Activated naive CD4-positive, alpha-beta T cell treated with anti-CD3 and anti-CD28 coated beads, Interleukin-2, amount 10 ng/mL, durations not matched to agents 7 days and 5 days (primary cell): ENCODE results near the gene RFX1.

Experiments used
- CTCF ChIA-PET: fragments of 350-600 bp; sonication (Branson Sonifier 250); formaldehyde crosslinking; loops from one replicate; lab custom pipeline; 2021; ENCODE audit warnings: antibody characterized with exemption; lab: Charles Lee
- DNase-seq: peaks from one replicate; pipeline ENCODE4 v3.0.0-alpha.2; 2020
- H3K27ac Mint-ChIP-seq: one replicate; pipeline ENCODE4 v1.8.0; 2021; ENCODE audit warnings: mild to moderate bottlenecking, moderate library complexity, mixed read lengths
- H3K27me3 Mint-ChIP-seq: one replicate; pipeline ENCODE4 v1.8.0; 2021; ENCODE audit warnings: mild to moderate bottlenecking, mixed read lengths
- H3K36me3 Mint-ChIP-seq: one replicate; pipeline ENCODE4 v1.8.0; 2021; ENCODE audit warnings: mixed read lengths
- H3K4me1 Mint-ChIP-seq: one replicate; pipeline ENCODE4 v1.8.0; 2021; ENCODE audit warnings: mixed read lengths
- H3K4me3 Mint-ChIP-seq: one replicate; pipeline ENCODE4 v1.8.0; 2021; ENCODE audit warnings: mild to moderate bottlenecking, moderate library complexity, mixed read lengths
- H3K9me3 Mint-ChIP-seq: one replicate; pipeline ENCODE4 v1.8.0; 2021; ENCODE audit warnings: mixed read lengths

RFX1 gene

DNA sequence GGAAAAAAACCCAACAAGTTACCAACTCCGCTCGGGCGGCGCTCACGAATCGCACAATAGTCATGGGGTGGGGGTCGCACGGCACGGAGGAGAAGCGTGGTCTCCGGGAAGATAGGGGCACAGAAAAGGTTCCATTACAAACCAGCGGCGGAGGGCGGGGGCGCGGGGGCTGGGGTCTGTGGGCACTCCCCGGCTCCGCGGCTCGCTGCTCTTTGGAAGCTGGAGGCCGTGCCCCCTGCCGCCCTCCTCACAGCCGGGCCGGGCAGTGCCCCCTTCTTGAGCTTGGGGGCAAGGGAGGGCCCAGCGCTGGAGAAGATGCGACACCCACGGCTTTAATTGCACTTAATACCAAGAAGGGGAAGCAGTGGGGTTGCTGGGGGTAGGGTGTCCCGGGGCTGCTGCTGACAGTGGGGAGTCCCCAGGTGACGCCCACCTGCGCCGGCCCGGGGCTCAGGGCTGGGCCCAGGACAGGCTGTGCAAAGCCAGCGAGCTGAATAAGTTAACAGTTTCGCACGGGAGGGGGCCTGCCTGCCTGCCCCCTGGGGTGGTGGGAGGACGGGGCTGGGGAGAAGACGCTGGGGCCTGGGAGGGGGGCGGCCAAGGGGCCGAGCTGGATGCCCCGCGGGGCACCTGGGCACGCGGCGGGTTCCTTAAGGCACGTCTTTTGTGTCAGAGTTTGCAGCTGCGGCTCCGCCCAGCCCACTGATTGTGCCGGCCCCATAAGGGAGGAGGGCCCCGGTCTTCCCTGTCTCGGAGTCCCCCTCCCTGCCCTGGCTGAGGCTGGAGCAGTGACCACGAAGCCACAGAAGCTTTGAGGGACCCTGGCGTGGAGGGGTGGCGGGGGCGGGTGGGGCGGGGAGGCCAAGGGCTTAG, 44.1 kb downstream of the RFX1 start:
- Mint-ChIP-seq H3K9me3 (no peaks in the 10 kb centered on the region), H3K36me3 (peaks cover 27% of the 10 kb centered on the region), H3K27ac (no peak overlapping the region), H3K4me1 (peaks cover 2% of the 10 kb centered on the region), H3K27me3 (no peaks in the 10 kb centered on the region), H3K4me3 (no peak overlapping the region)
- DNase-seq, result no peak
- CTCF ChIA-PET, result interaction anchor here (1.6 kb wide), 1 partner anchor 86 kb away, joined by 5 read pairs; no protein-coding TSS in a partner anchor

GRCh38 chr19:13960863-13961784, 45.0 kb downstream of the RFX1 start:
- H3K27ac Mint-ChIP-seq, result no peak overlapping the region
- no peak overlapping the region for H3K4me3 Mint-ChIP-seq
- CTCF ChIA-PET, result interaction anchor here (1.6 kb wide), 1 partner anchor 87 kb away, joined by 5 read pairs; no protein-coding TSS in a partner anchor

DNA sequence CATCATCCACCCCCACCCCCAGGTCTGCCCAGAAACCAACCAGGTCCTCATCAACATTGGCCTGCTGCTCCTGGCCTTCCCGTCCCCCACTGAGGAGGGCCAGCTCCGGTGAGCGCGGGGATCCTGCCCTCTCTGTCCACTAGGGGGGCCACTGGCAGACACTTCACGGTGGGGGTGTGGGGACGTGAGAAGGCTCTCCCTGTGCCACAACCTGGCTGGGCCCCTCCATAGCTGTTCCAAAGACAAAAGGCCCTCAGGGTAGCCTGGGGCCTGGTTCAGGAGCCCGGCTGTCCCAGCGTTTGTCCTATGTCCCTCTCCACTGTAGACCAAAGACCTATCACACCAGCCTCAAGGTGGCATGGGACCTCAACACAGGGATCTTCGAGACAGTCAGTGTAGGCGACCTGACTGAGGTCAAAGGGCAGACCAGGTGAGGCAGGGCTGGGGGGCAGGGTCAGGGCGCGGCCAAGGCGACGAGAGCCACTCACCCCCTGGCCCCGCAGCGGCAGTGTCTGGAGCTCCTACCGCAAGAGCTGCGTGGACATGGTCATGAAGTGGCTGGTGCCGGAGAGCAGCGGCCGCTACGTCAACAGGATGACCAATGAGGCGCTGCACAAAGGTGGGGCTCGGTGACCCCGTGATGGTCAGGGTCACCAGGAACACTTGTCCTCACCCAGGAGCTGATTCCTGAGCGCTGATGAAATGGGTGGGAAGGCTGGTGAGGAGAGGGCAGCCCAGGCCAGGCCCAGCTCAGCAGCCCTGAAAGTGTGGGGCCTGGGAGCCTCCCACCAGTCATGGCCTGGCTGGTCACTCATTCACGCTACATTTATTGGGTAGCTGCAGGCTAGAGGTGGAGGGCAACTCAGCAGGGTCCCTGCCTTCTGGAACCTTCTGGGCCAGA, 45.9 kb downstream of the RFX1 start:
- Mint-ChIP-seq H3K27me3 (no peaks in the 10 kb centered on the region), H3K9me3 (no peaks in the 10 kb centered on the region), H3K27ac (no peak overlapping the region), H3K4me1 (peaks cover 2% of the 10 kb centered on the region), H3K36me3 (peaks cover 36% of the 10 kb centered on the region), H3K4me3 (no peak overlapping the region)
- CTCF ChIA-PET, result interaction anchor here (1.6 kb wide), 1 partner anchor 88 kb away, joined by 5 read pairs; no protein-coding TSS in a partner anchor
- DNase-seq, result peak; percentile 43

More at GRCh38 chr19:13960863-13961784, 45.0 kb downstream of the RFX1 start:
- no peak for DNase-seq
- Mint-ChIP-seq H3K9me3 (no peaks in the 10 kb centered on the region), H3K36me3 (peaks cover 32% of the 10 kb centered on the region), H3K4me1 (peaks cover 2% of the 10 kb centered on the region), H3K27me3 (no peaks in the 10 kb centered on the region)

- Mint-ChIP-seq H3K4me1 (peaks cover 3% of the 10 kb centered on the region), H3K4me3 (no peak overlapping the region), H3K27me3 (no peaks in the 10 kb centered on the region), H3K27ac (no peak overlapping the region), H3K9me3 (no peaks in the 10 kb centered on the region), H3K36me3 (peaks cover 34% of the 10 kb centered on the region)
- no peak for DNase-seq
- CTCF ChIA-PET, result no interaction called here
Observed at GRCh38 chr19:13959141-13959961, 46.8 kb downstream of the RFX1 start.

DNA sequence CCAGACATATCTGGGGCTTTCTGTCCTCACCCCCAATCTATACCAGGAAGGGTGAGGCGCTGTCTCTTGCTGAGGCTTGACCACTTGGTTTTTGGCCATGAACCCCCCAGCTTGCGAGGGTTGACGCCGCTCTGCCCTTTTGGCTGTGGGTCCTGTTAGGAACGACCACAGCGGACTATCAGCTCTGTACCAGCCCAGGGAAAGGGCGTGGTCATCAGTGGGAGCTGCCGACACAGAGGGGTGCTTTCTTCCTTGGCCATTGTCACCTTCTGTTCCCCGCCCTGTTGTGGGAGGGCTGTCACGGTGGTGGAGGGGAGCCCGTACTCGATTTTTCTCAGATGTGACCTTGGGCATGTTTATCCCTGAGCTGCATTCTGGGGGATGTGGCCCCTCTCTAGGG, 48.1 kb downstream of the RFX1 start:
- DNase-seq, result no peak
- H3K4me1 Mint-ChIP-seq, result peaks cover 16% of the 10 kb centered on the region
- H3K27me3 Mint-ChIP-seq, result no peaks in the 10 kb centered on the region
- CTCF ChIA-PET, result interaction anchor here (0.6 kb wide), 1 partner anchor 29 kb away, joined by 3 read pairs; no protein-coding TSS in a partner anchor
- peaks cover 35% of the 10 kb centered on the region for H3K36me3 Mint-ChIP-seq
- H3K9me3 Mint-ChIP-seq, result no peaks in the 10 kb centered on the region
- no peak overlapping the region for H3K27ac Mint-ChIP-seq
- no peak overlapping the region for H3K4me3 Mint-ChIP-seq

DNA sequence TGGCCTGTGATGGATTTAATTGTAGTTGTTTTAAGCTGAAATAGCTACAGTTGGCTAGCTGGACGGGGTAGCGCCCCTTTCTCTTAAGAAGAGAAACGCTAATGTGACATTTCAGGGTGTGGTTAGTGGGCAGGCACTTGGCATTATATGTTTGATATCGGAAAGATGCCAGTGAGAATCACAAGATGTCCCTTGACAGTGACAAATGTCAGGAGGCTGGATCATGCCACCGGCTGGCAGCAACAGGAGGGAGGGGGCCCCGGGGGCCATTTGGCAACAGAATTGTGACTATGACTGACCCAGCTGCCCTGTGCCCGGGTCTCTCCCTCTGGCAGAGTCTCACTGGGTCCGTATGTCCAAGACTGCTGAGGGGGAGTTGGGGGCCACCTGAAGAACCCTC, 49.1 kb downstream of the RFX1 start:
- DNase-seq, result no peak
- H3K9me3 Mint-ChIP-seq, result no peaks in the 10 kb centered on the region
- no peak overlapping the region for H3K27ac Mint-ChIP-seq
- no peak overlapping the region for H3K4me3 Mint-ChIP-seq
- H3K4me1 Mint-ChIP-seq, result peaks cover 21% of the 10 kb centered on the region
- H3K36me3 Mint-ChIP-seq, result peaks cover 36% of the 10 kb centered on the region
- CTCF ChIA-PET, result interaction anchor here (1.0 to 1.5 kb wide), 2 partner anchors 24 to 117 kb away, joined by 3 to 5 read pairs; no protein-coding TSS in a partner anchor
- H3K27me3 Mint-ChIP-seq, result peaks cover 3% of the 10 kb centered on the region

DNA sequence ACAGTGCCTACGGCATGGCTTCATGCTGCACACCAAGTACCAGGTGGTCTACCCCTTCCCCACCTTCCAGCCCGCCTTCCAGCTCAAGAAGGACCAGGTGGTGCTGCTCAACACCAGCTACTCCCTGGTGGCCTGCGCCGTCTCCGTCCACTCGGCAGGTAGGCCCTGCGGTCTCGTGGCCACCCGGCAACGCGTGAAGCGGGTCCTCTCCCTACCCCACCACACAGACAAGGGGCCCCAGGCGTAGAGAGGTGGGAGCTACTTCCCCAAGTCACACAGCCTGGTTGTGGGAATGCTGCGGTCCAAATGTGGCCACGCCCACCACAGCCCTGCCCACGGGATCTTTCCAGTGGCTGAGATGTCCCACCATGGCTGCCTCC, 49.8 kb downstream of the RFX1 start:
- no peak for DNase-seq
- Mint-ChIP-seq H3K9me3 (no peaks in the 10 kb centered on the region), H3K27ac (no peak overlapping the region), H3K4me1 (peaks cover 27% of the 10 kb centered on the region), H3K36me3 (peaks cover 32% of the 10 kb centered on the region), H3K27me3 (peaks cover 5% of the 10 kb centered on the region), H3K4me3 (no peak overlapping the region)
- CTCF ChIA-PET, result interaction anchor here (1.0 to 1.5 kb wide), 2 partner anchors 25 to 118 kb away, joined by 3 to 5 read pairs; no protein-coding TSS in a partner anchor

DNA sequence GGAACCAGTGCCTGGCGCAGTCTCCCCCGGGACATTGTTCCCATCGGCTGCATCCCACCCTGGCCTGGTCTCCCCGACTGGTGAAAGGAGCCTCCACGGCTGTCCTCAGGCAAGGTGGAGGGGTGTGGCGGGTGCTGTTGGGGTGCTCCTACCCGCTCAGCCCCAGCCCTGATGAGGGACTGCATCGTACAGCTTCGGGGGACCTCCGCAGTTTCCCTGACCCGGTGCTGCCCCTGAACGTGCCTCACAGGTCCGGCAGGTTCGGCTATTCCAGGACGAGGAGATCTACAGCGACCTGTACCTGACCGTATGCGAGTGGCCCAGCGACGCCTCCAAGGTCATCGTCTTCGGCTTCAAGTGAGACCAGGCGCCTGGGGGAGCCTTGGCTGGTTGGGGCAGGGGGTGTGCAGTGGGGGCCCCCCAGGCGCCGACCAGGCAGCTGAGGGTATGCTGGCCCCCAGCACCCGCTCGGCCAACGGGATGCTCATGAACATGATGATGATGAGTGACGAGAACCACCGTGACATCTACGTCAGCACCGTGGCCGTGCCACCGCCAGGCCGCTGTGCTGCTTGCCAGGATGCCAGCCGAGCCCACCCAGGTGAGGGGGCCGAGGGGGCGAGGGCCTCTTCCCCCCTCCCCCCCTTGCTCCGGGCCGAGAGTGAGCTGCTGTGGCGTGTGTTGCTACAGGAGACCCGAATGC, 50.3 kb downstream of the RFX1 start:
- Mint-ChIP-seq H3K27me3 (peaks cover 5% of the 10 kb centered on the region), H3K36me3 (peaks cover 31% of the 10 kb centered on the region), H3K4me3 (no peak overlapping the region), H3K9me3 (no peaks in the 10 kb centered on the region), H3K4me1 (peaks cover 27% of the 10 kb centered on the region), H3K27ac (no peak overlapping the region)
- no peak for DNase-seq
- CTCF ChIA-PET, result interaction anchor here (1.0 to 1.5 kb wide), 2 partner anchors 25 to 118 kb away, joined by 3 to 5 read pairs; no protein-coding TSS in a partner anchor

DNA sequence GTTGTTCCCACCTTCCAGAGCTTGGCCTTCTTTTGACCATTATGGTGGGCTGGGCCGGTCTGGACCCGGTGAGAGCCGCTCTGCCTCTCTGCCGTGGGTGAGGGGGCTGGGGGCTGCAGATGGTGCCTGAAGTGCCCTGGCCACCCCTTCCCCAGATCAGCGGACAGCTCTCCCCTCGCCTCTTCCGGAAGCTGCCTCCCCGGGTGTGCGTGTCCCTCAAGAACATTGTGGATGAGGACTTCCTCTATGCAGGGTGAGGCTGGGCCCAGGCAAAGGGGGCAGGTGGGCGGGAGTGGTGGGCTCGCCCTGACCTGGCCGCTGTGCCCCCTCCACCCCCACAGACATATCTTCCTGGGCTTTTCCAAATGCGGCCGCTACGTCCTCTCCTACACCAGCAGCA, 51.9 kb downstream of the RFX1 start:
- Mint-ChIP-seq H3K9me3 (no peaks in the 10 kb centered on the region), H3K36me3 (peaks cover 27% of the 10 kb centered on the region)
- DNase-seq, result no peak

GRCh38 chr19:13952931-13953531, 53.1 kb downstream of the RFX1 start:
- peaks cover 5% of the 10 kb centered on the region for H3K27me3 Mint-ChIP-seq
- H3K9me3 Mint-ChIP-seq, result no peaks in the 10 kb centered on the region
- peaks cover 27% of the 10 kb centered on the region for H3K4me1 Mint-ChIP-seq
- CTCF ChIA-PET, result interaction anchor here (0.6 to 3.3 kb wide), 13 partner anchors 24 to 120 kb away, joined by 3 to 12 read pairs (median 4); no protein-coding TSS in a partner anchor
- peak overlapping the region; percentile 87 for H3K4me3 Mint-ChIP-seq
- no peak for DNase-seq
- peak overlapping the region; percentile 84 for H3K27ac Mint-ChIP-seq
- H3K36me3 Mint-ChIP-seq, result peaks cover 19% of the 10 kb centered on the region

More for the DNA sequence above, 51.9 kb downstream of the RFX1 start:
- CTCF ChIA-PET, result interaction anchor here (1.3 to 3.3 kb wide), 4 partner anchors 50 to 104 kb away, joined by 3 to 12 read pairs (median 6); no protein-coding TSS in a partner anchor
- Mint-ChIP-seq H3K4me1 (peaks cover 27% of the 10 kb centered on the region), H3K4me3 (peak overlapping the region; percentile 87), H3K27ac (peak overlapping the region; percentile 65), H3K27me3 (peaks cover 5% of the 10 kb centered on the region)

- DNase-seq, result peak; percentile 100
- Mint-ChIP-seq H3K4me1 (peaks cover 27% of the 10 kb centered on the region), H3K27ac (peak within 1 kb of the TSS; percentile 92), H3K36me3 (peaks cover 19% of the 10 kb centered on the region), H3K27me3 (peaks cover 5% of the 10 kb centered on the region), H3K9me3 (no peaks in the 10 kb centered on the region), H3K4me3 (peak within 1 kb of the TSS; percentile 95)
- CTCF ChIA-PET, result interaction anchor here (0.7 to 3.3 kb wide), 7 partner anchors 25 to 121 kb away, joined by 3 to 12 read pairs (median 5); no protein-coding TSS in a partner anchor
Observed at GRCh38 chr19:13952154-13952930, 53.8 kb downstream of the RFX1 start, which contains the start of gene DCAF15. Gene DCAF15 (plus strand): TSS chr19:13952509. CDS start chr19:13952513, 4 bp downstream.
